Mesendoderm (in vitro differentiated cells): Measurements from ENCODE around the gene CIDEC.
"Not testable (repeated sequence)": the region's sequence is repeated elsewhere in the genome, so short reads cannot be mapped to it uniquely, and the experiment has no call there.

Experiments
- DNase-seq: peaks from one replicate; pipeline ENCODE4 v3.0.0; 2013
- H2AK5ac ChIP-seq: 2 replicates; pipeline ENCODE4 v1.6.1; 2013; ENCODE audit warnings: low read length, inconsistent platforms
- H2BK120ac ChIP-seq: 2 replicates; pipeline ENCODE4 v1.6.1; 2013; ENCODE audit warnings: low read depth, mild to moderate bottlenecking, low read length, moderate library complexity, mixed read lengths
- H2BK15ac ChIP-seq: replicated peaks from 2 replicates; pipeline ENCODE4 v1.6.1; 2013; ENCODE audit warnings: low read depth, mild to moderate bottlenecking, moderate library complexity
- H2BK5ac ChIP-seq: 2 replicates; pipeline ENCODE4 v1.6.1; 2013; ENCODE audit warnings: low read length, inconsistent platforms
- H3K18ac ChIP-seq: 2 replicates; pipeline ENCODE4 v1.6.1; 2013; ENCODE audit warnings: mild to moderate bottlenecking, low read length, mixed read lengths
- H3K23ac ChIP-seq: one replicate; pipeline ENCODE4 v1.6.1; 2013; ENCODE audit warnings: low read length
- H3K27ac ChIP-seq: 2 replicates; pipeline ENCODE4 v1.5.1; 2013; ENCODE audit warnings: low read depth, mild to moderate bottlenecking, inconsistent platforms, low read length, moderate library complexity
- H3K27me3 ChIP-seq: 2 replicates; pipeline ENCODE4 v1.6.1; 2013; ENCODE audit warnings: low read length, control low read depth, mild to moderate bottlenecking, inconsistent platforms; ENCODE audit not compliant: insufficient read depth, poor library complexity
- H3K36me3 ChIP-seq: 2 replicates; pipeline ENCODE4 v1.6.1; 2013; ENCODE audit warnings: low read length, inconsistent platforms; ENCODE audit not compliant: control insufficient read depth, insufficient read depth
- H3K4ac ChIP-seq: one replicate; pipeline ENCODE4 v1.6.1; 2013; ENCODE audit warnings: low read depth, mild to moderate bottlenecking, low read length, moderate library complexity
- H3K4me1 ChIP-seq: 2 replicates; pipeline ENCODE4 v1.6.1; 2013; ENCODE audit warnings: low read depth, low read length, inconsistent platforms; ENCODE audit not compliant: control insufficient read depth
- H3K4me2 ChIP-seq: 2 replicates; pipeline ENCODE4 v1.6.1; 2013; ENCODE audit warnings: low read length
- H3K4me3 ChIP-seq: 2 replicates; pipeline ENCODE4 v1.5.1; 2013; ENCODE audit warnings: mild to moderate bottlenecking, low read length
- H3K56ac ChIP-seq: one replicate; pipeline ENCODE4 v1.6.1; 2013; ENCODE audit warnings: low read length
- H3K79me1 ChIP-seq: 2 replicates; pipeline ENCODE4 v1.6.1; 2013; ENCODE audit warnings: low read length, inconsistent platforms
- H3K79me2 ChIP-seq: 2 replicates; pipeline ENCODE4 v1.6.1; 2013; ENCODE audit warnings: mild to moderate bottlenecking, low read length; ENCODE audit not compliant: control insufficient read depth, insufficient read depth
- H3K9ac ChIP-seq: 2 replicates; pipeline ENCODE4 v1.6.1; 2013; ENCODE audit warnings: low read length, inconsistent platforms
- H4K5ac ChIP-seq: one replicate; pipeline ENCODE4 v1.6.1; 2013; ENCODE audit warnings: low read length
- H4K8ac ChIP-seq: one replicate; pipeline ENCODE4 v1.6.1; 2013; ENCODE audit warnings: low read depth, mild to moderate bottlenecking, control low read depth, low read length, moderate library complexity
- WGBS: extraction: QIAGEN DNeasy Blood & Tissue Kit; methylation state at CpG from one replicate; pipeline ENCODE4 v1.1.7; 2013; ENCODE audit warnings: low lambda C conversion rate, missing lambda C conversion rate; ENCODE audit not compliant: insufficient coverage; ENCODE audit errors: extremely low coverage; 5-methylcytosine and 5-hydroxymethylcytosine counted together

Gene CIDEC

DNA sequence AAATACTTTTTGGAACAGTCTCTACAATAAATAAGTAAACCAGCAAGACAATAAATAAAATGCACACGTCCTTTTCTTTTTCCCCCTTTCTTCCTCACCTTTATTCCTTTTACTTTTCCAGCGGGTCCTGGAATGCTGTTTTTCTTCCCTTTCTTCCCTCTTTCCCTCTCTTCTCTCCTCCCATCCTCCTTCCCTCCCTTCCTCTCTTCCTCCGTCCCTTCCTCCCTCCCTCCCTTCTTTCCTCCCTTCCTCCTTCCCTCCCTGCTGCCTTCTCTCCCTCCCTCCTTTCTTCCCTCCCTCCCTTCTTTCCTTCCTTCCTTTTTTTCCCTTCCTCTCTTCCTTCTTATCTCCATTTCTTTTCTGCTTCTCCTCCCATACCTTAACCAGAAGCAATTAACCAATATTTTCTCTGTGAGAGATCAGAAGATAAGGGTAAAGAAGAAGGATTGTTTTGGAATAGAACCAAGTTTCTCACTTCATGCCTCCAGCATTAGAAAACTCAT, 19.3 kb upstream of the CIDEC start:
- no peaks in the 10 kb centered on the region for H3K79me2 ChIP-seq
- H3K4ac ChIP-seq: no peak overlapping the region
- no peak overlapping the region for H3K4me3 ChIP-seq
- H3K79me1 ChIP-seq: no peaks in the 10 kb centered on the region
- H3K4me1 ChIP-seq: peaks cover 7% of the 10 kb centered on the region
- H2AK5ac ChIP-seq: no peak overlapping the region
- no peaks in the 10 kb centered on the region for H3K27me3 ChIP-seq
- no peak overlapping the region for H2BK15ac ChIP-seq
- DNase-seq: no peak
- no peak overlapping the region for H4K5ac ChIP-seq
- no peak overlapping the region for H2BK5ac ChIP-seq
- no peak overlapping the region for H3K9ac ChIP-seq
- no peaks in the 10 kb centered on the region for H3K36me3 ChIP-seq
- 100% methylated on average over 1 of the region's 3 CpGs for WGBS
- no peak overlapping the region for H3K4me2 ChIP-seq
- H4K8ac ChIP-seq: no peak overlapping the region
- H2BK120ac ChIP-seq: no peak overlapping the region
- H3K23ac ChIP-seq: no peak overlapping the region
- H3K18ac ChIP-seq: no peak overlapping the region
- H3K56ac ChIP-seq: no peak overlapping the region
- no peak overlapping the region for H3K27ac ChIP-seq

DNA sequence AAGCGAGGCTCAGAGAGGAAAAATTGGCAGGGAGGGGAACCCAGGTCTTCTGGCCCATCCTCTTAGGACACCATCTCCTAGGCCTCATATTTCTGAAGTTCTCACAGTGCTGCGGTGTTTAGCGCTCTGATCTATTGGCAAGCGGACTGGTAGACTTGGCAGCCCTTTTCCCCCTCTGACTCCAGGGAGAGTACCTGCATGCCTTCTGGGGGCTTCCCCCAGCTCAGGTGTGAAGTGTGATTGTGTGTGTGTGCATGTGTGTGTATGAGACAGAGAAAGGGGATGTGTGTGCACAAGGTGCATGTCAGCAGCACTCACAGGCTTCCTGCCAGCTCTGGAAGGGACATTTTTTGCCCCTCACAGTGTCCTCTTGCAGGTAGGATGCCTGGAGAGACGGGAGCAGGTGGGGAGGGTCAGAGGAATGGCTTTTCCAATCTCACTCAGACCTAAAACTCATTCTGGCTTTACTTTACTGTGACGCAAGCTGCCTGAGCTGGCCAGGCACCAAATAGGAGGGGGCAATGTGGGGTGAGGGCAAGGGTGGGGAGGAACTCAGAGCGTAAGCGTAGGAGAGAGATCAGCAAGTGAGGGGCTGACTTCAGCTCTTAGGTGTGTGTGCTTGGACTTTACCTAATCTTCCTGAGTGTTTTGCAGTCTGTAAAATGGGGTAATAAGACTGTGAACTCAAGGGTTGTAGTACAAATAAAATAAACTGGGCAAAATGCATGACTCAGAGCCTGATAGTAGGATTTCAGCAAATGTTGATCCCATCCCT, 18.6 kb upstream of the CIDEC start:
- no peak overlapping the region for H2BK120ac ChIP-seq
- no peak overlapping the region for H3K23ac ChIP-seq
- no peak overlapping the region for H3K18ac ChIP-seq
- H2BK5ac ChIP-seq: no peak overlapping the region
- H4K5ac ChIP-seq: no peak overlapping the region
- H3K27me3 ChIP-seq: no peaks in the 10 kb centered on the region
- no peak overlapping the region for H2AK5ac ChIP-seq
- no peak overlapping the region for H3K56ac ChIP-seq
- WGBS: no CpG with 5 or more reads among the region's 8 CpGs
- peaks cover 7% of the 10 kb centered on the region for H3K4me1 ChIP-seq
- no peak overlapping the region for H3K27ac ChIP-seq
- H3K9ac ChIP-seq: no peak overlapping the region
- no peaks in the 10 kb centered on the region for H3K36me3 ChIP-seq
- no peak overlapping the region for H3K4me2 ChIP-seq
- H4K8ac ChIP-seq: no peak overlapping the region
- H3K79me2 ChIP-seq: no peaks in the 10 kb centered on the region
- H2BK15ac ChIP-seq: no peak overlapping the region
- H3K4me3 ChIP-seq: no peak overlapping the region
- H3K79me1 ChIP-seq: no peaks in the 10 kb centered on the region
- no peak overlapping the region for H3K4ac ChIP-seq
- DNase-seq: no peak

- H3K4ac ChIP-seq: no peak overlapping the region
- no peak overlapping the region for H4K5ac ChIP-seq
- no peak overlapping the region for H4K8ac ChIP-seq
- H3K4me2 ChIP-seq: no peak overlapping the region
- no peak overlapping the region for H2BK5ac ChIP-seq
- H2AK5ac ChIP-seq: no peak overlapping the region
- peaks cover 6% of the 10 kb centered on the region for H3K36me3 ChIP-seq
- H3K79me1 ChIP-seq: peaks cover 4% of the 10 kb centered on the region
- peaks cover 2% of the 10 kb centered on the region for H3K79me2 ChIP-seq
- no CpG with 5 or more reads among the region's 4 CpGs for WGBS
- no peak overlapping the region for H3K23ac ChIP-seq
- H3K27me3 ChIP-seq: no peaks in the 10 kb centered on the region
- DNase-seq: no peak
- no peak overlapping the region for H3K9ac ChIP-seq
- no peak overlapping the region for H3K18ac ChIP-seq
- H3K4me3 ChIP-seq: no peak overlapping the region
- H3K27ac ChIP-seq: no peak overlapping the region
- no peak overlapping the region for H3K56ac ChIP-seq
- H2BK120ac ChIP-seq: no peak overlapping the region
- no peak overlapping the region for H2BK15ac ChIP-seq
- no peaks in the 10 kb centered on the region for H3K4me1 ChIP-seq
These were observed 17.6 kb upstream of the CIDEC start for GRCh38 chr3:9897408-9898372.

DNA sequence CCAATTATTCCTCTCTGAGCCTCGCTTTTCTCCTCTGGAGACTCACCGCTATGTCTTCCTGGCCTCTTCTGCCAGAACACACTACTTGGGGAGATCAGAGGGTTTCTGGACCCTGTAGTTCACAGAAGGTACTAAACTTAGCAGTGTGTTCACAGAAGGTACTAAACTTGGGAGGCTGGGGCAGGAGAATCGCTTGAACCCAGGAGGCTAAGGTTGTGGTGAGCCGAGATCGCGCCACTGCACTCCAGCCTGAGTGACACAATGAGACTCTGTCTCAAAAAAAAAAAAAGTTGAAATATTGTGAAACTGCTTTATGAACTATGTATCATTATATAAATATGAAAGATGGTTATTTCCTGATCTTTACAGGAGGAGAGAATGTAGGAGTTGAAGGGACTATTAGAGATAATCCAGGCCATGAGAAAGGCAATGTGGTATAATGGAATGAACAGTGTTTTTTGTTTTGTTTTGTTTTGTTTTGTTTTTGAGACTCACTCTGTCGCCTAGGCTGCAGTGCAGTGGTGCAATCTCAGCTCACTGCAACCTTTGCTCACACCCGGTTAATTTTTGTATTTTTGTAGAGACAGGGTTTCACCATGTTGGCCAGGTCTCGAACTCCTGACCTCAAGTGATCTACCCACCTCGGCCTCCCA, 16.8 kb upstream of the CIDEC start:
- not testable (repeated sequence) for DNase-seq, H3K27ac ChIP-seq

GRCh38 chr3:9895715-9896114, 15.7 kb upstream of the CIDEC start:
- not testable (repeated sequence) for H4K8ac ChIP-seq, H3K4ac ChIP-seq, H4K5ac ChIP-seq, H2AK5ac ChIP-seq, H3K36me3 ChIP-seq, H3K9ac ChIP-seq, H3K4me1 ChIP-seq, H2BK15ac ChIP-seq, H2BK5ac ChIP-seq, H3K23ac ChIP-seq, H3K18ac ChIP-seq, H3K56ac ChIP-seq, H3K4me2 ChIP-seq, H3K4me3 ChIP-seq, DNase-seq, H3K27ac ChIP-seq, H2BK120ac ChIP-seq, H3K27me3 ChIP-seq
- no CpG with 5 or more reads among the region's 3 CpGs for WGBS
- Histone ChIP-seq H3K79me1 (peaks cover 11% of the 10 kb centered on the region), H3K79me2 (peaks cover 11% of the 10 kb centered on the region)

More for the DNA sequence above, 16.8 kb upstream of the CIDEC start:
- not testable (repeated sequence) for H3K56ac ChIP-seq, H3K4ac ChIP-seq, H2BK15ac ChIP-seq, H3K36me3 ChIP-seq, H3K4me1 ChIP-seq, H3K79me2 ChIP-seq, H2AK5ac ChIP-seq, H2BK120ac ChIP-seq, H4K8ac ChIP-seq, H3K27me3 ChIP-seq, H3K4me3 ChIP-seq, H3K18ac ChIP-seq, H2BK5ac ChIP-seq, H3K9ac ChIP-seq, H3K23ac ChIP-seq, H4K5ac ChIP-seq, H3K79me1 ChIP-seq, H3K4me2 ChIP-seq
- no CpG with 5 or more reads among the region's 10 CpGs for WGBS
